ENCODE data around the gene HMX2. TPM values are rescaled to one million over a fixed set of nuclear protein-coding genes. Genes with fewer than 3 reads are reported as not detected.
A peak's percentile ranks its signal among the peaks of the same experiment; 100 is the strongest.
"Not testable (repeated sequence)": the region's sequence is repeated elsewhere in the genome, so short reads cannot be mapped to it uniquely, and the experiment has no call there.

HMX2 gene
- total and polyA plus RNA-seq, 5 experiments from 2014 or later: not detected

DNA sequence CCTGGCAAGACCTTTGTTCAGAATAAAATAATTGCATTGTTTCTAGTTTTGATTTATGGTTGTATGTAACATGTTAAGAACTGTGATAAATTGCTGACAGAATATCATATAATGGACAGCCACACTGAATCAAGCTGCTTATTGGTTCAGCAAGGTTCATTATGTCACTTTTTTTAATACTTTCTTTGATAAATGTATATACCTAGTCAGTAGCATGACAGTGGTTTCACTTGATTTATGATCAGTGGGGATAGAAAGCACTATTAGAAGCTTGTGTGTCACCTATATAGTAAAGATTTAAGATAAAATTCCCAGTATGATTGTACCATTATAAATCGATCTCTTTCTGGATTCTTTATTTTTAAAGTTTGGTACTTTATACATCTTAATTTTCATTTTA, 10.7 kb downstream of the HMX2 start:
- no peak for DNase-seq
- peak overlapping the region in 5 of 10 donors; percentile 5 to 37 (median 20) for H3K4me3 Mint-ChIP-seq
- no peak for ATAC-seq
- H3K27ac Mint-ChIP-seq: peak overlapping the region in 6 of 10 donors; percentile 0 to 65 (median 31)
- H3K4me1 Mint-ChIP-seq: peaks cover 23 to 78% (median 77%) of the 10 kb centered on the region in 4 donors
- POLR2A ChIA-PET: interaction anchor here (0.5 to 0.9 kb wide), 3 partner anchors 9 to 1575 kb away, joined by 3 to 5 read pairs (median 3); no protein-coding TSS in a partner anchor
- H3K27me3 Mint-ChIP-seq: no peaks in the 10 kb centered on the region
- H3K9me3 Mint-ChIP-seq: no peaks in the 10 kb centered on the region
- H3K36me3 Mint-ChIP-seq: peaks cover 9 to 73% (median 36%) of the 10 kb centered on the region in 3 donors

DNA sequence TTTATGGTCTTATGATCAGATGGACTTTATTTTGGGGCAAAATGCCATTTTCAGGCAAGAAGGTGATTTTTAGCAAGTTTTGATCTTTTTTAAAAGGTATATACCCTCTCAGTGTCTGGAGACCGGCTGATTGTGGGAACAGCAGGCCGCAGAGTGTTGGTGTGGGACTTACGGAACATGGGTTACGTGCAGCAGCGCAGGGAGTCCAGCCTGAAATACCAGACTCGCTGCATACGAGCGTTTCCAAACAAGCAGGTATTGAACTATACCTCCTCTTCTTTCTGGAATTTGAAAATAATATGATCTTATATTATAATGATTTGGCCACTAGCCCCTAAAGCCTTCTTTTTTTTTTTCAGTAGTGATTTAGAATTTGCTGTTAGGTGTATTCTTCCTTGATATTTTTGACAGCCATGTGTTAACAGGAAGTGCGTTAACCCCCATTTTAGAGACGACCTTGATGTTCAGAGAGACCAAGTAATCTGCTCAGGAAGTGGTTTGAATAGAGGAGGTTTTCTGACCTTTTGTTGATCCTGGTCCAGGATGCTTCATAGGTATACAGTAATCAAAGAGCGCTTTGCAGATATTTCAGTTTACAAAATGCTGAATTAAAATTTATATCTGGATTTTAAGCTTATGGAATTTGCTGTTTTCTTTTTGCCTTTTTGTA, 12.5 kb downstream of the HMX2 start:
- Mint-ChIP-seq H3K9me3 (no peaks in the 10 kb centered on the region), H3K27ac (peak overlapping the region; percentile 15 to 90 (median 70)), H3K4me3 (peak overlapping the region; percentile 46 to 76 (median 64)), H3K27me3 (no peaks in the 10 kb centered on the region), H3K36me3 (peaks cover 12 to 84% (median 39%) of the 10 kb centered on the region in 3 donors), H3K4me1 (peaks cover 20 to 76% (median 66%) of the 10 kb centered on the region in 4 donors)
- ATAC-seq (peak; percentile 95 to 100), DNase-seq (peak in 5 of 10 donors; percentile 36 to 81 (median 65))
- POLR2A ChIA-PET: interaction anchor here (0.5 to 2.1 kb wide), 5 partner anchors 68 to 1906 kb away, joined by 3 to 7 read pairs (median 3); no protein-coding TSS in a partner anchor

DNA sequence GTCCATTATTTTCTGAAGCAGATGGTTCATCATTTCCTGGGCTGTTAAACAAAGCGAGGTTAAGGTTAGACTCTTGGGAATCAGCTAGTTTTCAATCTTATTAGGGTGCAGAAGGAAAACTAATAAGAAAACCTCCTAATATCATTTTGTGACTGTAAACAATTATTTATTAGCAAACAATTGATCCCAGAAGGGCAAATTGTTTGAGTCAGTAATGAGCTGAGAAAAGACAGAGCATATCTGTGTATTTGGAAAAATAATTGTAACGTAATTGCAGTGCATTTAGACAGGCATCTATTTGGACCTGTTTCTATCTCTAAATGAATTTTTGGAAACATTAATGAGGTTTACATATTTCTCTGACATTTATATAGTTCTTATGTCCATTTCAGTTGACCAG, 16.4 kb downstream of the HMX2 start:
- peaks cover 13 to 58% (median 40%) of the 10 kb centered on the region in 4 donors for H3K4me1 Mint-ChIP-seq
- POLR2A ChIA-PET: no interaction called here
- H3K36me3 Mint-ChIP-seq: peaks cover 8 to 84% (median 38%) of the 10 kb centered on the region in 3 donors
- no peaks in the 10 kb centered on the region for H3K9me3 Mint-ChIP-seq
- no peak overlapping the region for H3K27ac Mint-ChIP-seq
- DNase-seq (no peak), ATAC-seq (no peak)
- H3K4me3 Mint-ChIP-seq: no peak overlapping the region
- no peaks in the 10 kb centered on the region for H3K27me3 Mint-ChIP-seq

DNA sequence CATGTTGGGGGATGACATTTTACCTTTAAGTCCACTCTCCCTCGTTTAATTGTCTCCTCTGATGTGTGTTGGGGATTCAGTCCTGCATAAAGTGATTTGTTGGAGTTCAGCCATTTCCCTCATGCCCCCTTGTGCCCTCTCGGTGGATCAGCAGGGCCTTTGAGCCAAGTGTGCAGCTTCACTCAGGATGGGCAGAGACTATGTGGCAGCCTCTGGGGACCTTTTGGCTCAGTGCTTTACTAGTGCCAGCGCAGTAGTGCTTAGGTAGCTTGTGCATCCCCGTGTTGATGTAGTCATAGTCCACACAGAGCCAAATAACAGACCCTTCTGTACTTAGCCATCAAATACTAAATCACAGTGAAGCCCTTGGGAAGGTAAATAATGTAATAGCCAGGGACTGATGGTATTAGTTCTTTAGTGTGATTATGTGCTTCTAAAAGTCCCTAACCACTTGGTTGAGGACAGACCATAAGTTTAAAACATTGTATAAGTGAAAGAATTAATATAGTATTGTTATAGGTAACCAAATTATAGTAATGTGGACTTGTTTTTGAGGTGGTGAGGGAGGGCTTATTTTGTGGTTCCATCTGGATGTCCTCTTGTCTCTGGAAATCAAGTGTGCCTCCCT, 17.6 kb downstream of the HMX2 start:
- peak overlapping the region in 1 of 10 donors; percentile 68 for H3K27ac Mint-ChIP-seq
- H3K9me3 Mint-ChIP-seq: no peaks in the 10 kb centered on the region
- ATAC-seq (no peak), DNase-seq (no peak)
- H3K36me3 Mint-ChIP-seq: peaks cover 8 to 89% (median 40%) of the 10 kb centered on the region in 3 donors
- no peak overlapping the region for H3K4me3 Mint-ChIP-seq
- POLR2A ChIA-PET: interaction anchor here (1.0 kb wide), 1 partner anchor 12 kb away, joined by 3 read pairs; no protein-coding TSS in a partner anchor
- no peaks in the 10 kb centered on the region for H3K27me3 Mint-ChIP-seq
- H3K4me1 Mint-ChIP-seq: peaks cover 10 to 48% (median 27%) of the 10 kb centered on the region in 4 donors

DNA sequence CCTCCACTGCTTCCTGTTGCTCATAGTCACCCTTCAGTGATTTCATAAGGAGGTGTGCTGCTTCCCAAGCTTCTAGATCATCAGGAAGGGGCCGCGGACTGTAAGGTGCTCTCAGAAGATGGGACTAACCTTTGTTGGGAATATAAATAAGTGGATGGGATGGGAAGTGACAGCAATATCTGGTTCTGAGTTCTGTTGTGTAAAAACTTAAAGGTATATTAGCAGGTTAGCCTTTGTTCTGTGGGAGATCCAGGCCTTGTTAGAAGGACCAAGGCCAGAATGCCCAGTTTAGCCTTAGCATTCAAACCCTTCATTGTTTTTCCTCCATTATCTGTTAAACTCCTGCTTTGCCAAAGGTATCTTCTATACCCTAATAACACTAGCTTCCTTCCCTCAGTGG, 18.7 kb downstream of the HMX2 start:
- no peaks in the 10 kb centered on the region for H3K9me3 Mint-ChIP-seq
- H3K27me3 Mint-ChIP-seq: no peaks in the 10 kb centered on the region
- DNase-seq (no peak), ATAC-seq (no peak)
- peaks cover 11 to 41% (median 20%) of the 10 kb centered on the region in 4 donors for H3K4me1 Mint-ChIP-seq
- POLR2A ChIA-PET: no interaction called here
- H3K27ac Mint-ChIP-seq: peak overlapping the region in 1 of 10 donors; percentile 7
- no peak overlapping the region for H3K4me3 Mint-ChIP-seq
- H3K36me3 Mint-ChIP-seq: peaks cover 8 to 89% (median 44%) of the 10 kb centered on the region in 3 donors

DNA sequence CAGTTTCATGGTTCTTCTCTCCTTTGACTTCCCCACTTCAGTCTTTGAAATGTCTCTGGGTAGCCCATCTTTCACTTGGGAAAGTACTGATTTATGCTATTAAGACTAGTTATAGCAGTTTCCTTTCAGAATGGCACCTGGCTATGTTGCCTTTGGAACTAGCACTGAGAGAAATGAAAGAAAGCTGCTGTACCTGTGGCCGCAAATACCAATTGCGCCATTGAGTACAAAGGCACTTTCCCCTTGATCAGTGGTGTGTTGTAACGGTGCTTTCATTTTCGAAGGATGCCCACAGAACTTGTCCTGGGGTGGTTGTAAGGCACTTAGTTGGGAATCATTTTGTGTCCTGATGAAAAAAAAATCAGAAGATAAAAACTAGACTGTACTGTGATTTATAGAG, 23.0 kb downstream of the HMX2 start:
- Mint-ChIP-seq H3K4me3 (no peak overlapping the region), H3K27ac (peak overlapping the region in 1 of 10 donors; percentile 4), H3K27me3 (no peaks in the 10 kb centered on the region), H3K36me3 (peaks cover 4 to 69% (median 40%) of the 10 kb centered on the region in 3 donors), H3K4me1 (peaks cover 11 to 37% (median 27%) of the 10 kb centered on the region in 4 donors), H3K9me3 (no peaks in the 10 kb centered on the region)
- DNase-seq (no peak), ATAC-seq (no peak)
- POLR2A ChIA-PET: interaction anchor here (1.5 kb wide), 1 partner anchor 16 kb away, joined by 3 read pairs; no protein-coding TSS in a partner anchor

DNA sequence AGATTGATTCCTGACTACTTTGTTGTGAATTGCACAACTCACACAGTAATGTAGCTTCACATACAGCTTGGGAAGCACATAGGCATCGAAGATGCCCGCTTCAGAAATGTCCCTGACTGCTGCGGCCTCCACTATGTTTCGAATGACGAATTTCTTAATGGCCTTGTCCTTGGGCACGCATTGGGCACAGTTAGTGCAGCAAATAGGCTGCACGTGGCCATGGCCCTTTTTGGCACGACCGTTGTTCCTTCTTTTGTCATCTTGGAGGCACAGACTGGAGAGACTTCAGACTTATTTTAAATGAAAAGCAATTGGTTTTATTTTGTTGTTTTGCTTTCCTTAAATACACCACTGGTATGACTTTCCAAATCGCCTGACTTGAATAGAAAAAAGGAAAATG, 23.7 kb downstream of the HMX2 start:
- H3K9me3 Mint-ChIP-seq, DNase-seq, ATAC-seq, H3K4me3 Mint-ChIP-seq, H3K27me3 Mint-ChIP-seq, H3K27ac Mint-ChIP-seq, POLR2A ChIA-PET: not testable (repeated sequence)
- H3K36me3 Mint-ChIP-seq: peaks cover 4 to 70% (median 43%) of the 10 kb centered on the region in 3 donors
- H3K4me1 Mint-ChIP-seq: peaks cover 11 to 33% (median 24%) of the 10 kb centered on the region in 4 donors

DNA sequence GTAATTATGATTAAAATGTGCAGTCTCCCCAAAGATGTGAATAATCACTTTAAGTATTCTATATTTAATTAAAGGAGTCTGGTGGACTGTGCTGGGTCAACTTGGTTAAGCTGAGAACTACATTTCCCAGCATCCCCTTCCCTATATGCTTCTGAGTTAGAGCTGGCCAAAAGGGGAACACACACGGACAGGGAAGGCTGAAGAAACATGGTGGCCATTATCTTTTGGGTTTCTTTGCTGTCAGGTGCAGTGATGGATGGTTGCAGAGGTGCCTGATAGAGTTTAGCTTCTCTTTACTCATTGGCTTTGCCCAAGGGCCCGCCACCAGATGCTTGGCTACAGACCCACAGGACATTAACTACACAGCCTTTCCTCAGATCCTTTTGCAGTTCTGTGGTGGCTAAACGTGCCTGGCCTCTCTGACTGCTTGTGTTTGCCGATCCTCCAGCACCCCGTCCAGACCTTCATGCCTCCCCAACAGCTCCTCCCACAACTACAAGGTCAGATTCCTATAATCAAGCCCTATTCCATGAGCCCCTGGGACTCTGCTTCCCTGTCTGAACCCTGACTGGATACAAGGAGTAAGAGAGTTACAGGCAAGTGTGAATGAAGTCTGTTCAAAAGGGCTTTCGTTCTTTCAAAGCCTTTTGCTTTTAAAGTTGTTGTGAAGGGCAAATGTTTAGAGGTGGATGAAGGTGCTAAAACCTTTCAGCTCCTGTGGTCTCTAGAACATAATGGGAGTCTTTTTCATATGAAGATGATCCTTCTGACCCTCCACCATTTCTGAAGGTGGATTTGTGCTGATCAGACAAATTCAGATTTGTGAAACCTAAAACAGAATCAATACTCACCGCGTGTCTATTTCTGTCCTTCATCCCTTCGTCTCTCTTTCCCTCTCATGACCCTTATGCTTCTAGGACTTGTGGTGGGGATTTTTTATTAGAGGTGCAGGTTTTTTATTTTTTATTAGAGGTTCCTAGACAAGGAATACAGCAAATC, 27.8 kb downstream of the HMX2 start:
- peaks cover 7 to 21% (median 19%) of the 10 kb centered on the region in 4 donors for H3K4me1 Mint-ChIP-seq
- ATAC-seq: no peak
- POLR2A ChIA-PET: no interaction called here
- H3K27me3 Mint-ChIP-seq: no peaks in the 10 kb centered on the region
- H3K9me3 Mint-ChIP-seq: peaks cover 0 to 5% (median 0%) of the 10 kb centered on the region in 9 donors
- no peak overlapping the region for H3K4me3 Mint-ChIP-seq
- H3K36me3 Mint-ChIP-seq: peaks cover 5 to 58% (median 48%) of the 10 kb centered on the region in 3 donors
- H3K27ac Mint-ChIP-seq: peak overlapping the region in 4 of 10 donors; percentile 20 to 73 (median 38)
- no peak for DNase-seq

DNA sequence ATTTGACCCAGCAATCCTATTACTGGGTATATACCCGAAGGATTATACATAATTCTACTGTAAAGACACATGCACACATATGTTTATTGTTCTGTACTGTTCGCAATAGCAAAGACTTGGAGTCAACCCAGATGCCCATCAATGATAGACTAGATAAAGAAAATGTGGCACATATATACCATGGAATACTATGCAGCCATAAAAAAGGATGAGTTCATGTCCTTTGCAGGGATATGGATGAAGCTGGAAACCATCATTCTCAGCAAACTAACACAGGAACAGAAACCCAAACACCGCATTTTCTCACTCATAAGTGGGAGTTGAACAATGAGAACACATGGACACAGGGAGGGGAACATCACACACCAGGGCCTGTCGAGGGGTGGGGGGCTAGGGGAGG, 30.5 kb downstream of the HMX2 start:
- ATAC-seq, H3K27me3 Mint-ChIP-seq, DNase-seq, H3K4me3 Mint-ChIP-seq, POLR2A ChIA-PET, H3K27ac Mint-ChIP-seq, H3K9me3 Mint-ChIP-seq: not testable (repeated sequence)
- Mint-ChIP-seq H3K4me1 (peaks cover 3 to 21% (median 13%) of the 10 kb centered on the region in 4 donors), H3K36me3 (peaks cover 8 to 53% (median 48%) of the 10 kb centered on the region in 3 donors)

DNA sequence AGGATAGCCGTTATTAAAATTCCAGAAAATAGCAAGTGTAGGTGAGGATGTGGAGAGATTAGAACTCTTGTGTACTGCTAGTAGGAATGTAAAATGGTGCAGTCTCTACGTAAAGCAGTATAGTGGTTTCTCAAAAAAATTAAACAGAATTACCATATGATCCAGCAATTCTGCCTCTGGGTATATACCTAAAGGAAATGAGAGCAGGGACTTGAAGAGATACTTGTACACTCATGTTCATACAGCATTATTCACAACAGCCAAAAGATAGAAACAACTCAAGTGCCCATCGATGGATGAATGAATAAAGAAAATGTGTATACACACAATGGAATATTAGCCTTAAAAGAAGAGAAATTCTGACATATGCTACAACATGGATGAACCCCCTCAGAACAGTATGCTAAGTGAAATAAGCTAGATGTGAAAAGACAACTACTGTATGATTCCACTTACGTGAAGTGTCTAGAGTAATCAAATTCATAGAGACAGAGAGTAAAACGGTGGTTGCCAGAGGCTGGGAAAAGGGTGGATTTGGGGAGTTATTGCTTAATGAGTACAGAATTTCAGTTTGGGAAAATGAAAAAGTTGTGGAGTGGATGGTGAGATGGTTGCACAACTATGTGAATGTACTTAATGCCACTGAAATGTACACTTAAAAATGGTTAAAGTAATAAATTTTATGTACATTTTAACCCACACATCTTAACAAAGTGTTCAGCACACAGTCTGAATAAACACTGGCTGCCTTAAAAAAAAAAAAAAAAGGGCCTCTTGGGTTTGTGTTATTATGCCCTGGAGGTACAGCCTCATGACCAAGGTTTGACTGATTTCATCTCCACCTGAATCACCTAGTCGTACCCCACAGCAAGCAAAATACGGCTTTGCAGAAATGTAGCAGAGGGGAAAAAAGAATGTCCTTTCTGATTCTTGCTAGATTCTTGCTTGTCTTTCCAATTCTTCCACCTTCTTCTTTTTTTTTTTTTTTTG, 32.5 kb downstream of the HMX2 start:
- POLR2A ChIA-PET: interaction anchor here (0.8 kb wide), 1 partner anchor 27 kb away, joined by 3 read pairs; no protein-coding TSS in a partner anchor
- Mint-ChIP-seq H3K4me1 (peaks cover 0 to 8% (median 4%) of the 10 kb centered on the region in 4 donors), H3K9me3 (peaks cover 0 to 24% (median 14%) of the 10 kb centered on the region in 9 donors), H3K36me3 (peaks cover 23 to 57% (median 51%) of the 10 kb centered on the region in 3 donors), H3K27me3 (no peaks in the 10 kb centered on the region), H3K27ac (peak overlapping the region in 1 of 10 donors; percentile 14), H3K4me3 (no peak overlapping the region)
- ATAC-seq: no peak
- DNase-seq: no peak

DNA sequence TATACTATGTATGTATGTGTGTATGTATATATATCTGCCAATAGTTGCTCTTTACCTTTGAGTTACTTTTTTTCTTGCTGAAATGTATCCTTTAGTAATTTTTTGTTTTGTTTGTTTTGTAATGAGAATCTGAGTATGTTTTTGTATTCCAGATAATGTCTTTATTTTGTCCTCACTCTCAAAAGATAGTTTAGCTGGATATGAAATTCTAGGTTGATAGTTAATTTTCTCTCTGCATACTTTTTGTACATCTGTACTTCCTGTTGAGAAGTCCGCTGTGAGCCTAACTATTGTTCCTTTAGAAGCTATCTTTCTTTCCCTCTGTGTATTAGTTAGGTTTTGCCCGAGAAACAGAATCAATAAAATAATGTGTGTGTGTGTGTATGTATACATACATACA, 35.8 kb downstream of the HMX2 start:
- no peaks in the 10 kb centered on the region for H3K4me1 Mint-ChIP-seq

More for the DNA sequence above, 35.8 kb downstream of the HMX2 start:
- peaks cover 31 to 47% (median 46%) of the 10 kb centered on the region in 3 donors for H3K36me3 Mint-ChIP-seq
- H3K4me3 Mint-ChIP-seq: peak overlapping the region in 1 of 10 donors; percentile 48
- DNase-seq: no peak
- H3K9me3 Mint-ChIP-seq: peaks cover 0 to 32% (median 17%) of the 10 kb centered on the region in 9 donors
- ATAC-seq: no peak
- POLR2A ChIA-PET: no interaction called here
- H3K27ac Mint-ChIP-seq: no peak overlapping the region
- no peaks in the 10 kb centered on the region for H3K27me3 Mint-ChIP-seq

Data from naive thymus-derived CD8-positive, alpha-beta T cell (primary cell).